Caco-2 (cell line): Measurements from ENCODE around the gene PPP2R5C. TPM values are rescaled to one million over a fixed set of nuclear protein-coding genes. Genes with fewer than 3 reads are reported as not detected.
A peak's percentile ranks its signal among the peaks of the same experiment; 100 is the strongest.

Source experiments
- BruUV-seq: library from RNA; stranded (reverse); fragments of 400-500 nt; replicated peaks from 2 replicates; lab custom pipeline; 2021; lab: Mats Ljungman, UMichigan
- CTCF ChIA-PET: fragments of 300-600 bp; sonication (Branson Sonifier 250); formaldehyde crosslinking; loops from one replicate; lab custom pipeline; 2022; ENCODE audit warnings: antibody characterized with exemption; lab: Charles Lee
- POLR2A ChIA-PET: fragments of 300-600 bp; sonication (Branson Sonifier 250); formaldehyde crosslinking; loops from one replicate; lab custom pipeline; 2022; ENCODE audit warnings: antibody characterized with exemption; lab: Charles Lee
- DNase-seq, 2 experiments: peaks; one replicate each; pipeline versions ENCODE4 v3.0.0 to v3.0.0-alpha.2; 2020 to 2022
- H3K27me3 ChIP-seq: replicated peaks from 2 replicates; pipeline ENCODE4 v1.6.0; 2011; ENCODE audit warnings: low read length; ENCODE audit not compliant: control insufficient read depth, insufficient read depth
- H3K36me3 ChIP-seq: 2 replicates; pipeline ENCODE4 v1.5.1; 2011; ENCODE audit warnings: low read length; ENCODE audit not compliant: control insufficient read depth, insufficient read depth
- H3K4me1 ChIP-seq: fragments of 250-450 bp; sonication (Bioruptor Pico); 2 replicates; pipeline ENCODE4 v1.5.1; 2020; ENCODE audit warnings: mild to moderate bottlenecking
- H3K4me3 ChIP-seq: 2 replicates; pipeline ENCODE4 v1.5.1; 2011; ENCODE audit warnings: low read depth, mild to moderate bottlenecking, control low read depth, low read length
- H3K9me3 ChIP-seq: fragments of 250-450 bp; sonication (Bioruptor Pico); 2 replicates; pipeline ENCODE4 v1.5.1; 2020; ENCODE audit warnings: mild to moderate bottlenecking, moderate library complexity
- H3K27ac Mint-ChIP-seq: one replicate; pipeline ENCODE4 v1.8.0; 2022; ENCODE audit warnings: mixed read lengths; ENCODE audit not compliant: unreplicated experiment
- H3K27me3 Mint-ChIP-seq: one replicate; pipeline ENCODE4 v1.8.0; 2022; ENCODE audit warnings: mixed read lengths; ENCODE audit not compliant: insufficient read depth, unreplicated experiment
- H3K36me3 Mint-ChIP-seq: one replicate; pipeline ENCODE4 v1.8.0; 2022; ENCODE audit warnings: mild to moderate bottlenecking, mixed read lengths; ENCODE audit not compliant: insufficient read depth, unreplicated experiment
- H3K4me1 Mint-ChIP-seq: one replicate; pipeline ENCODE4 v1.8.0; 2022; ENCODE audit warnings: low read depth, mixed read lengths; ENCODE audit not compliant: unreplicated experiment
- H3K4me3 Mint-ChIP-seq: one replicate; pipeline ENCODE4 v1.8.0; 2022; ENCODE audit warnings: mild to moderate bottlenecking, moderate library complexity, mixed read lengths; ENCODE audit not compliant: unreplicated experiment
- H3K9me3 Mint-ChIP-seq: one replicate; pipeline ENCODE4 v1.8.0; 2022; ENCODE audit warnings: mixed read lengths; ENCODE audit not compliant: unreplicated experiment
- CTCF ChIP-seq, 2 experiments: fragments of 200-600 bp in 1 of 2; IDR thresholded peaks; 1 replicate in 1 of 2; 2 replicates in 1 of 2; pipeline versions ENCODE4 v1.5.1 to v1.8.0; 2011 to 2022; ENCODE audit warnings: antibody characterized with exemption in 1 of 2, control low read depth in 1 of 2, inconsistent platforms in 1 of 2, low read depth in 1 of 2, low read length in 1 of 2, mild to moderate bottlenecking in 1 of 2, moderate library complexity in 1 of 2; ENCODE audit not compliant: insufficient read depth in 1 of 2, severe bottlenecking in 1 of 2, unreplicated experiment in 1 of 2
- intact Hi-C: fragments of 100-400 bp; cut with micrococcal nuclease; formaldehyde crosslinking; loops from one replicate; pipeline ENCODE4 v1.10.0; 2022; ENCODE audit not compliant: unreplicated experiment
- total RNA-seq: library from RNA; stranded (reverse); gene quantifications from 2 replicates; pipeline ENCODE4 v1.2.3, GENCODE V29; 2022

The PPP2R5C gene
- total RNA-seq, 1 experiment from 2014 or later: 97.5 TPM

DNA sequence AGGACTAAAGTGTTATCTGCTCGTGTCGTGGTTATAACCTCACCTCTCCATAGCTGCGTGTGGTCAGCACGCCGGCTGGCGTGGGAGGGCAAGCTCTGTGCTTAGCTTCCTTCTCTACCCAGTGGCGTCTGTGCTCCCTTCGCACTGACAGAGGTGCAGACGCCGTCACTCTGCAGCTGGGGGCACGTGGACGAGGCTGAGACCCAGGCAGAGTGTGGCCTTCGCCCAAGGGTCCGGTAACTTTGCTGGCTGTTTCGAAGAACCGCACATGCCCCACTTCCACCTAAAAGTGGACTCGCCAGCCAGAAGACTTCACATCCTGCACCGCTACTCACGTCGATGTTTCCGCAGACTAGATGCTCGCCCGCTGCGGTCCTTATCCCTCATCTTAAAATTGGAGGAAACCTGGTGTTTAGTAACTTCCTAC is 166.9 kb downstream of the PPP2R5C start:
- H3K36me3 Mint-ChIP-seq: peaks cover 7% of the 10 kb centered on the region
- Histone ChIP-seq H3K4me1 (no peaks in the 10 kb centered on the region), H3K9me3 (no peaks in the 10 kb centered on the region), H3K27me3 (no peaks in the 10 kb centered on the region), H3K36me3 (no peaks in the 10 kb centered on the region), H3K4me3 (no peak overlapping the region)
- no TSS peak for BruUV-seq
- no peak for DNase-seq
- no peaks in the 10 kb centered on the region for H3K27me3 Mint-ChIP-seq
- TF ChIP-seq CTCF (IDR thresholded peaks at IDR 0.05; ENCODE audit: insufficient read depth in 1 of 2, low read depth in 1 of 2, low read length in 1 of 2, severe bottlenecking in 1 of 2, unreplicated experiment in 1 of 2): no peak
- H3K27ac Mint-ChIP-seq: no peak overlapping the region
- intact Hi-C loops: no loop called here
- no peaks in the 10 kb centered on the region for H3K4me1 Mint-ChIP-seq
- H3K4me3 Mint-ChIP-seq: no peak overlapping the region
- no peaks in the 10 kb centered on the region for H3K9me3 Mint-ChIP-seq
- ChIA-PET CTCF (no interaction called here), POLR2A (no interaction called here)

- Histone ChIP-seq H3K36me3 (no peaks in the 10 kb centered on the region), H3K4me1 (no peaks in the 10 kb centered on the region), H3K9me3 (no peaks in the 10 kb centered on the region), H3K4me3 (no peak overlapping the region), H3K27me3 (no peaks in the 10 kb centered on the region)
- Mint-ChIP-seq H3K27ac (no peak overlapping the region), H3K27me3 (no peaks in the 10 kb centered on the region), H3K4me3 (no peak overlapping the region), H3K9me3 (no peaks in the 10 kb centered on the region), H3K4me1 (no peaks in the 10 kb centered on the region), H3K36me3 (peaks cover 7% of the 10 kb centered on the region)
- POLR2A ChIA-PET: no interaction called here
- TF ChIP-seq CTCF (IDR thresholded peaks at IDR 0.05; ENCODE audit: insufficient read depth in 1 of 2, low read depth in 1 of 2, low read length in 1 of 2, severe bottlenecking in 1 of 2, unreplicated experiment in 1 of 2): no peak
- no TSS peak for BruUV-seq
- intact Hi-C loops: no loop called here
- no peak for DNase-seq
- CTCF ChIA-PET: no interaction called here
These were observed 167.6 kb downstream of the PPP2R5C start for GRCh38 chr14:101929096-101929495.

GRCh38 chr14:101929946-101930345 is 168.4 kb downstream of the PPP2R5C start:
- Histone ChIP-seq H3K4me3 (no peak overlapping the region), H3K27me3 (no peaks in the 10 kb centered on the region), H3K36me3 (no peaks in the 10 kb centered on the region), H3K9me3 (no peaks in the 10 kb centered on the region), H3K4me1 (no peaks in the 10 kb centered on the region)
- peaks cover 7% of the 10 kb centered on the region for H3K36me3 Mint-ChIP-seq
- H3K27me3 Mint-ChIP-seq: no peaks in the 10 kb centered on the region
- peak in 1 of 2 experiments; percentile 21 for DNase-seq
- intact Hi-C loops: no loop called here
- ChIA-PET CTCF (no interaction called here), POLR2A (no interaction called here)
- TF ChIP-seq CTCF (IDR thresholded peaks at IDR 0.05; ENCODE audit: insufficient read depth in 1 of 2, low read depth in 1 of 2, low read length in 1 of 2, severe bottlenecking in 1 of 2, unreplicated experiment in 1 of 2): no peak
- H3K4me1 Mint-ChIP-seq: no peaks in the 10 kb centered on the region
- H3K4me3 Mint-ChIP-seq: no peak overlapping the region
- BruUV-seq: no TSS peak
- H3K9me3 Mint-ChIP-seq: no peaks in the 10 kb centered on the region
- no peak overlapping the region for H3K27ac Mint-ChIP-seq
